ENCODE data around the gene PCNT.

GRCh38 chr21:46355161-46356004, 31.4 kb downstream of the PCNT start:
- no peak for TF ChIP-seq POLR2A (IDR thresholded peaks at IDR 0.05)
- TF ChIP-seq, protein P1, sequence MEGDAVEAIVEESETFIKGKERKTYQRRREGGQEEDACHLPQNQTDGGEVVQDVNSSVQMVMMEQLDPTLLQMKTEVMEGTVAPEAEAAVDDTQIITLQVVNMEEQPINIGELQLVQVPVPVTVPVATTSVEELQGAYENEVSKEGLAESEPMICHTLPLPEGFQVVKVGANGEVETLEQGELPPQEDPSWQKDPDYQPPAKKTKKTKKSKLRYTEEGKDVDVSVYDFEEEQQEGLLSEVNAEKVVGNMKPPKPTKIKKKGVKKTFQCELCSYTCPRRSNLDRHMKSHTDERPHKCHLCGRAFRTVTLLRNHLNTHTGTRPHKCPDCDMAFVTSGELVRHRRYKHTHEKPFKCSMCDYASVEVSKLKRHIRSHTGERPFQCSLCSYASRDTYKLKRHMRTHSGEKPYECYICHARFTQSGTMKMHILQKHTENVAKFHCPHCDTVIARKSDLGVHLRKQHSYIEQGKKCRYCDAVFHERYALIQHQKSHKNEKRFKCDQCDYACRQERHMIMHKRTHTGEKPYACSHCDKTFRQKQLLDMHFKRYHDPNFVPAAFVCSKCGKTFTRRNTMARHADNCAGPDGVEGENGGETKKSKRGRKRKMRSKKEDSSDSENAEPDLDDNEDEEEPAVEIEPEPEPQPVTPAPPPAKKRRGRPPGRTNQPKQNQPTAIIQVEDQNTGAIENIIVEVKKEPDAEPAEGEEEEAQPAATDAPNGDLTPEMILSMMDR (IDR thresholded peaks at IDR 0.05) = no peak

Measured in lower leg skin (tissue), 3 donors.